Stomach (tissue), 9 donors: Measurements from ENCODE around the gene TCFL5. TPM values are rescaled to one million over a fixed set of nuclear protein-coding genes. Genes with fewer than 3 reads are reported as not detected.

Experiments used
- DNase-seq, 2 donors: peaks; one replicate each; pipeline versions ENCODE4 v3.0.0 to v3.0.0-alpha.2; 2013 to 2019
- H3K27ac ChIP-seq, 5 donors: fragments of 200-600 bp in 4 of 5; sonication (generic) in 4 of 5; one replicate each; pipeline ENCODE4 v1.5.1; 2013 to 2019; ENCODE audit warnings: mild to moderate bottlenecking in 1 of 5, moderate library complexity in 1 of 5
- H3K27me3 ChIP-seq, 3 donors: fragments of 200-600 bp; sonication (generic); one replicate each; pipeline ENCODE4 v1.5.1; 2017 to 2019; ENCODE audit warnings: mixed run types in 1 of 3
- H3K36me3 ChIP-seq, 4 donors: fragments of 200-600 bp; sonication (generic); 1 replicate in 3 of 4; 2 replicates in 1 of 4; pipeline ENCODE4 v1.5.1; 2016 to 2019
- H3K4me1 ChIP-seq, 4 donors: fragments of 200-600 bp; sonication (generic); one replicate each; pipeline ENCODE4 v1.5.1; 2016 to 2019
- H3K4me3 ChIP-seq, 4 donors: fragments of 200-600 bp; sonication (generic) in 3 of 4; one replicate each; pipeline ENCODE4 v1.5.1; 2016 to 2019; ENCODE audit warnings: mild to moderate bottlenecking in 1 of 4
- H3K9me3 ChIP-seq, 4 donors: fragments of 200-600 bp; sonication (generic); one replicate each; pipeline ENCODE4 v1.5.1; 2016 to 2019
- EP300 ChIP-seq: sonication (generic); formaldehyde crosslinking; IDR thresholded peaks from one replicate; pipeline ENCODE4 v1.6.1; 2017; ENCODE audit warnings: antibody characterized with exemption
- POLR2AphosphoS5 ChIP-seq, 3 donors: sonication (generic); formaldehyde crosslinking; IDR thresholded peaks; one replicate each; pipeline ENCODE4 v1.6.1; 2016; ENCODE audit warnings: antibody characterized with exemption in 3 of 3
- WGBS, 5 donors: extraction: QIAGEN DNeasy Blood & Tissue Kit in 3 of 5; methylation state at CpG; one replicate each; pipeline versions ENCODE4 v1.1.5 to v1.1.7; 2013 to 2018; 5-methylcytosine and 5-hydroxymethylcytosine counted together
- intact Hi-C: fragments of 100-400 bp; cut with DNase I; formaldehyde crosslinking; loops from one replicate; pipeline ENCODE4 v1.15.1; 2023; ENCODE audit warnings: low total_unique reads
- polyA plus RNA-seq, 3 donors: library from polyadenylated mRNA; stranded (reverse); fragments of 200-250 nt; gene quantifications; one replicate each; pipeline ENCODE4 v1.2.3, GENCODE V29; 2013
- small RNA-seq, 4 donors: library from RNA; depleted of rRNA; stranded (forward); fragments of <200 nt; gene quantifications; one replicate each; pipeline ENCODE3, GENCODE V24; 2016
- total RNA-seq, 5 donors: library from RNA; depleted of rRNA; stranded (reverse); fragments of >200 nt; gene quantifications; one replicate each; pipeline versions ENCODE4 v1.1.0 to v1.2.3, GENCODE V29; 2014 to 2016
- TF ChIP-seq, protein P1 (sequence below), 7 experiments: fragments of 450-650 bp in 4 of 7; fragments of 200-600 bp in 3 of 7; sonication (generic) in 3 of 7; IDR thresholded peaks; one replicate each; pipeline ENCODE4 v1.5.1; 2016 to 2019; ENCODE audit warnings: antibody characterized with exemption in 7 of 7, control low read depth in 2 of 7, mild to moderate bottlenecking in 1 of 7
- donor health status: healthy with polysubstance abuse.
- donor health status: Bipolar disorder and iron deficiency.
- donor health status: healthy.

Gene TCFL5
- total and polyA plus RNA-seq, 8 donors: 3.0 to 29.5 (median 5.7) TPM

DNA sequence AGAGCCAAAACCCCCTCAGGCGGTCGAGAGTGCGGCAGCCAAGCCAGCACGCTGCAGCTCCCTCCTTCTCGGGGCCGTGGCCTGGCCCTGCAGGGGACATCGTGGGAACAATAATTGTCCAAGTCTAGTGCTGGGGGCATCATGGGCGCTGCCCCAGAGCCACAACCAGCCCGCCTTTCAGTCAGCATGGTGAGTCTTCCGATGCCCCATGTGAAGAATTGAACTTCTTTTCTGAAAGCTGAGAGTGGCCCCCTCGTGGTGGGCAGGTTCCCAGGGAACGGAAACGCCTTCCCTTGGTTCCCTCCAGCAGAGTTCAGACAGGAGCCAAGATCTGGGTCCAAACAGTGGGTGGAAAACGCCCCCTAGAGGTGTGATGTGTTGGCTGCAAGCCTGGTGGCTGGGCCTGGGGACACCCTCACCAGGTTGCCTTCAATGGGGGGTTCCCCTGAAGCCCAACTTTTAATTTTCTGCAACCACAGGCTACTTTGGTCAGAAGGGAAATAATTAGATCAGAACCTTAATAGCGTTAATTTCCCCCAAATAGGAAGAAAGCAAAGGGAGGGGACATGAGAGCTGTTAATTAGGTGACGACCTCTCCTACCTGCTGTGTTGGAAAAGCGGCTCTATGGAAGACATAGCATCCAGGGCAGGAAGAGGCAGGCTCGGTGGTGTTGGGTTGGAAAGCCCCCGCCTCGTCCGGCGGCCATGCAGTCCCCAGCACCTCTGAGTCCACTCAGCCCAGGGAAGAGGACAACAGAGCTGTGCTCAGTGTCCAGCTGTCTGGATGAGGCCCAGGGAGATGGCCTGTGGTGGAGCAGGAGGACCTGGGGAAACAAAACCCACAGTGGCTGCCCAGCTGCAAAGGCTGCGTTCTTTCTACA, 70.1 kb downstream of the TCFL5 start:
- TF ChIP-seq EP300 (no peak), POLR2AphosphoS5 (IDR thresholded peaks at IDR 0.05) (peak in 1 of 3 donors; percentile 74)
- TF ChIP-seq, protein P1, sequence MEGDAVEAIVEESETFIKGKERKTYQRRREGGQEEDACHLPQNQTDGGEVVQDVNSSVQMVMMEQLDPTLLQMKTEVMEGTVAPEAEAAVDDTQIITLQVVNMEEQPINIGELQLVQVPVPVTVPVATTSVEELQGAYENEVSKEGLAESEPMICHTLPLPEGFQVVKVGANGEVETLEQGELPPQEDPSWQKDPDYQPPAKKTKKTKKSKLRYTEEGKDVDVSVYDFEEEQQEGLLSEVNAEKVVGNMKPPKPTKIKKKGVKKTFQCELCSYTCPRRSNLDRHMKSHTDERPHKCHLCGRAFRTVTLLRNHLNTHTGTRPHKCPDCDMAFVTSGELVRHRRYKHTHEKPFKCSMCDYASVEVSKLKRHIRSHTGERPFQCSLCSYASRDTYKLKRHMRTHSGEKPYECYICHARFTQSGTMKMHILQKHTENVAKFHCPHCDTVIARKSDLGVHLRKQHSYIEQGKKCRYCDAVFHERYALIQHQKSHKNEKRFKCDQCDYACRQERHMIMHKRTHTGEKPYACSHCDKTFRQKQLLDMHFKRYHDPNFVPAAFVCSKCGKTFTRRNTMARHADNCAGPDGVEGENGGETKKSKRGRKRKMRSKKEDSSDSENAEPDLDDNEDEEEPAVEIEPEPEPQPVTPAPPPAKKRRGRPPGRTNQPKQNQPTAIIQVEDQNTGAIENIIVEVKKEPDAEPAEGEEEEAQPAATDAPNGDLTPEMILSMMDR (IDR thresholded peaks at IDR 0.05): peak in 5 of 7 experiments; percentile 81 to 96 (median 90)
- Histone ChIP-seq H3K4me3 (no peak overlapping the region), H3K4me1 (peaks cover 11 to 37% (median 23%) of the 10 kb centered on the region in 4 donors), H3K27ac (no peak overlapping the region), H3K9me3 (no peaks in the 10 kb centered on the region), H3K27me3 (no peaks in the 10 kb centered on the region), H3K36me3 (no peaks in the 10 kb centered on the region)
- 26 to 38% (median 35%) methylated on average over 22 to 23 of the region's 23 CpGs for WGBS, 5 donors
- peak; percentile 82 to 95 for DNase-seq
- intact Hi-C loops: no loop called here

Small RNA genes within 50 kb of the gene (small RNA-seq; reads per million reads assigned to genes)
- gene DPH3P1: 0 reads per million in 4 donors

Other genes with a start within 250 kb of the TCFL5 start
- 10 to 100 TPM in 3 of 5 donors, 1 to 10 TPM in 1, under 1 TPM in 1; 0.58 to 44.3 (median 20.7) TPM for gene SLCO4A1, start 219.3 kb downstream of the TCFL5 start, total RNA-seq
- 10 to 100 TPM in 1 of 3 donors, 1 to 10 TPM in 2; 4.4 to 14.7 (median 9.0) TPM for gene SLCO4A1, start 219.3 kb downstream of the TCFL5 start, polyA plus RNA-seq
- gene NTSR1, start 153.0 kb downstream of the TCFL5 start, total RNA-seq: 10 to 100 TPM in 1 of 5 donors, not detected in 4; 15.9 TPM
- gene NTSR1, start 153.0 kb downstream of the TCFL5 start, polyA plus RNA-seq: under 1 TPM in 2 of 3 donors, not detected in 1; 0.06 to 0.28 TPM
- 10 to 100 TPM in 4 of 5 donors, 1 to 10 TPM in 1; 5.4 to 17.9 (median 10.5) TPM for gene MRGBP, start 65.3 kb downstream of the TCFL5 start, total RNA-seq
- gene MRGBP, start 65.3 kb downstream of the TCFL5 start, polyA plus RNA-seq: 10 to 100 TPM in 1 of 3 donors, 1 to 10 TPM in 2; 6.6 to 10.7 (median 8.1) TPM
- 10 to 100 TPM; 20.1 to 75.3 (median 43.2) TPM for gene OGFR, start 57.0 kb downstream of the TCFL5 start, total RNA-seq
- gene OGFR, start 57.0 kb downstream of the TCFL5 start, polyA plus RNA-seq: 10 to 100 TPM; 31.9 to 51.9 (median 41.5) TPM
- gene COL9A3, start 44.8 kb downstream of the TCFL5 start, total RNA-seq: 10 to 100 TPM in 1 of 5 donors, 1 to 10 TPM in 1, not detected in 3; 2.3 to 18.2 TPM
- gene COL9A3, start 44.8 kb downstream of the TCFL5 start, polyA plus RNA-seq: 1 to 10 TPM; 2.4 to 5.2 (median 3.9) TPM
- gene DIDO1, start 64.7 kb upstream of the TCFL5 start, total RNA-seq: 100 to 1,000 TPM in 1 of 5 donors, 10 to 100 TPM in 4; 56.0 to 117 (median 74.2) TPM
- gene DIDO1, start 64.7 kb upstream of the TCFL5 start, polyA plus RNA-seq: 10 to 100 TPM in 2 of 3 donors, 1 to 10 TPM in 1; 8.1 to 14.2 (median 14.1) TPM
- gene GID8, start 76.3 kb upstream of the TCFL5 start, total RNA-seq: 10 to 100 TPM; 12.3 to 39.3 (median 19.2) TPM
- 10 to 100 TPM; 10.8 to 13.6 (median 12.5) TPM for gene GID8, start 76.3 kb upstream of the TCFL5 start, polyA plus RNA-seq
- 10 to 100 TPM in 4 of 5 donors, 1 to 10 TPM in 1; 9.0 to 76.4 (median 18.7) TPM for gene SLC17A9, start 90.9 kb upstream of the TCFL5 start, total RNA-seq
- 1 to 10 TPM; 1.1 to 10.0 (median 5.8) TPM for gene SLC17A9, start 90.9 kb upstream of the TCFL5 start, polyA plus RNA-seq
- gene BHLHE23, start 145.1 kb upstream of the TCFL5 start, total RNA-seq: under 1 TPM in 1 of 5 donors, not detected in 4; 0.55 TPM
- not detected for gene BHLHE23, start 145.1 kb upstream of the TCFL5 start, polyA plus RNA-seq